Stimulated activated naive CD8-positive, alpha-beta T cell treated with anti-CD3 and anti-CD28 coated beads, Interleukin-15, amount 100 ng/mL, for 72 hours (primary cell): ENCODE measurements around the gene TSPAN14.
"Not testable (repeated sequence)": the region's sequence is repeated elsewhere in the genome, so short reads cannot be mapped to it uniquely, and the experiment has no call there.

Experiments
- ATAC-seq: fragments of 150-1000 bp; cut with Tn5 transposase; 2 replicates; pipeline ENCODE4 v1.10.0; 2021; ENCODE audit warnings: mild to moderate bottlenecking, moderate library complexity
- DNase-seq, 2 donors: peaks; one replicate each; pipeline ENCODE4 v3.0.0; 2021 to 2022
- H3K27ac Mint-ChIP-seq, 2 donors: one replicate each; pipeline ENCODE4 v1.8.0; 2022; ENCODE audit warnings: mild to moderate bottlenecking in 2 of 2, mixed read lengths in 2 of 2, moderate library complexity in 2 of 2
- H3K27me3 Mint-ChIP-seq: one replicate; pipeline ENCODE4 v1.8.0; 2022; ENCODE audit warnings: mixed read lengths
- H3K4me1 Mint-ChIP-seq: one replicate; pipeline ENCODE4 v1.8.0; 2022; ENCODE audit warnings: mild to moderate bottlenecking, mixed read lengths
- H3K4me3 Mint-ChIP-seq, 2 donors: one replicate each; pipeline ENCODE4 v1.8.0; 2022; ENCODE audit warnings: mild to moderate bottlenecking in 2 of 2, mixed read lengths in 2 of 2, moderate library complexity in 1 of 2
- H3K9me3 Mint-ChIP-seq, 2 donors: one replicate each; pipeline ENCODE4 v1.8.0; 2022; ENCODE audit warnings: mixed read lengths in 2 of 2

TSPAN14 gene

GRCh38 chr10:80415734-80416478, 38.2 kb upstream of the TSPAN14 start:
- Mint-ChIP-seq H3K4me3 (no peak overlapping the region), H3K27ac (no peak overlapping the region), H3K27me3 (no peaks in the 10 kb centered on the region), H3K4me1 (peaks cover 28% of the 10 kb centered on the region), H3K9me3 (no peaks in the 10 kb centered on the region)
- ATAC-seq (no peak), DNase-seq (no peak)

- Mint-ChIP-seq H3K27me3 (no peaks in the 10 kb centered on the region), H3K4me3 (no peak overlapping the region), H3K4me1 (peaks cover 22% of the 10 kb centered on the region), H3K27ac (no peak overlapping the region), H3K9me3 (no peaks in the 10 kb centered on the region)
- no peak for ATAC-seq
- DNase-seq = no peak
These were observed 37.5 kb upstream of the TSPAN14 start for GRCh38 chr10:80416479-80417098.

GRCh38 chr10:80417256-80417655, 36.9 kb upstream of the TSPAN14 start:
- DNase-seq, H3K27ac Mint-ChIP-seq, H3K27me3 Mint-ChIP-seq, H3K9me3 Mint-ChIP-seq, ATAC-seq, H3K4me3 Mint-ChIP-seq: not testable (repeated sequence)
- peaks cover 15% of the 10 kb centered on the region for H3K4me1 Mint-ChIP-seq

- H3K9me3 Mint-ChIP-seq = no peaks in the 10 kb centered on the region
- H3K27ac Mint-ChIP-seq = no peak overlapping the region
- ATAC-seq = no peak
- no peaks in the 10 kb centered on the region for H3K4me1 Mint-ChIP-seq
- H3K4me3 Mint-ChIP-seq = no peak overlapping the region
- no peaks in the 10 kb centered on the region for H3K27me3 Mint-ChIP-seq
- DNase-seq = no peak
These were observed 32.9 kb upstream of the TSPAN14 start for GRCh38 chr10:80421050-80421706.

GRCh38 chr10:80421707-80422536, 32.2 kb upstream of the TSPAN14 start:
- no peak overlapping the region for H3K4me3 Mint-ChIP-seq
- H3K4me1 Mint-ChIP-seq = no peaks in the 10 kb centered on the region
- DNase-seq (no peak), ATAC-seq (no peak)
- H3K27me3 Mint-ChIP-seq = no peaks in the 10 kb centered on the region
- H3K9me3 Mint-ChIP-seq = no peaks in the 10 kb centered on the region
- no peak overlapping the region for H3K27ac Mint-ChIP-seq

- Mint-ChIP-seq H3K27me3 (no peaks in the 10 kb centered on the region), H3K27ac (no peak overlapping the region), H3K4me1 (no peaks in the 10 kb centered on the region), H3K4me3 (no peak overlapping the region), H3K9me3 (no peaks in the 10 kb centered on the region)
- DNase-seq = no peak
- ATAC-seq = no peak
These were observed 28.2 kb upstream of the TSPAN14 start for GRCh38 chr10:80425901-80426300.

GRCh38 chr10:80427541-80427940, 26.6 kb upstream of the TSPAN14 start:
- ATAC-seq (no peak), DNase-seq (no peak)
- Mint-ChIP-seq H3K27me3 (no peaks in the 10 kb centered on the region), H3K4me1 (no peaks in the 10 kb centered on the region), H3K27ac (no peak overlapping the region), H3K4me3 (no peak overlapping the region), H3K9me3 (no peaks in the 10 kb centered on the region)

GRCh38 chr10:80429521-80429973, 24.6 kb upstream of the TSPAN14 start:
- H3K27me3 Mint-ChIP-seq = no peaks in the 10 kb centered on the region

GRCh38 chr10:80433134-80433533, 21.0 kb upstream of the TSPAN14 start:
- Mint-ChIP-seq H3K9me3 (no peaks in the 10 kb centered on the region), H3K4me1 (no peaks in the 10 kb centered on the region), H3K27me3 (no peaks in the 10 kb centered on the region), H3K4me3 (no peak overlapping the region), H3K27ac (no peak overlapping the region)
- ATAC-seq (no peak), DNase-seq (no peak)

More at GRCh38 chr10:80429521-80429973, 24.6 kb upstream of the TSPAN14 start:
- DNase-seq (no peak), ATAC-seq (no peak)
- Mint-ChIP-seq H3K4me1 (no peaks in the 10 kb centered on the region), H3K9me3 (no peaks in the 10 kb centered on the region), H3K4me3 (no peak overlapping the region), H3K27ac (peak overlapping the region in 1 of 2 donors; percentile 5)

GRCh38 chr10:80436446-80437098, 17.5 kb upstream of the TSPAN14 start:
- Mint-ChIP-seq H3K27me3 (no peaks in the 10 kb centered on the region), H3K4me3 (no peak overlapping the region), H3K9me3 (no peaks in the 10 kb centered on the region), H3K27ac (peak overlapping the region in 1 of 2 donors; percentile 30), H3K4me1 (no peaks in the 10 kb centered on the region)
- ATAC-seq (no peak), DNase-seq (no peak)

- Mint-ChIP-seq H3K4me1 (no peaks in the 10 kb centered on the region), H3K27ac (no peak overlapping the region), H3K4me3 (no peak overlapping the region), H3K9me3 (no peaks in the 10 kb centered on the region), H3K27me3 (no peaks in the 10 kb centered on the region)
- DNase-seq (no peak), ATAC-seq (no peak)
These were observed 16.9 kb upstream of the TSPAN14 start for GRCh38 chr10:80437227-80437626.

GRCh38 chr10:80441831-80442230, 12.3 kb upstream of the TSPAN14 start:
- Mint-ChIP-seq H3K27me3 (no peaks in the 10 kb centered on the region), H3K4me1 (peaks cover 37% of the 10 kb centered on the region), H3K4me3 (no peak overlapping the region), H3K9me3 (no peaks in the 10 kb centered on the region), H3K27ac (no peak overlapping the region)
- DNase-seq = no peak
- ATAC-seq = no peak

GRCh38 chr10:80442879-80443278, 11.2 kb upstream of the TSPAN14 start:
- Mint-ChIP-seq H3K4me3 (no peak overlapping the region), H3K9me3 (no peaks in the 10 kb centered on the region), H3K27me3 (no peaks in the 10 kb centered on the region), H3K4me1 (peaks cover 47% of the 10 kb centered on the region), H3K27ac (no peak overlapping the region)
- DNase-seq (no peak), ATAC-seq (no peak)

- ATAC-seq (peak; percentile 76), DNase-seq (peak in 1 of 2 donors; percentile 53)
- Mint-ChIP-seq H3K27me3 (no peaks in the 10 kb centered on the region), H3K4me1 (peaks cover 54% of the 10 kb centered on the region), H3K9me3 (no peaks in the 10 kb centered on the region), H3K4me3 (peak overlapping the region in 1 of 2 donors; percentile 24), H3K27ac (peak overlapping the region in 1 of 2 donors; percentile 52)
These were observed 10.6 kb upstream of the TSPAN14 start for GRCh38 chr10:80443531-80443974.

GRCh38 chr10:80444124-80444523, 10.0 kb upstream of the TSPAN14 start:
- Mint-ChIP-seq H3K27ac (peak overlapping the region in 1 of 2 donors; percentile 74), H3K9me3 (no peaks in the 10 kb centered on the region), H3K27me3 (no peaks in the 10 kb centered on the region), H3K4me1 (peaks cover 59% of the 10 kb centered on the region), H3K4me3 (peak overlapping the region in 1 of 2 donors; percentile 24)
- DNase-seq (peak in 1 of 2 donors; percentile 38), ATAC-seq (peak; percentile 46)
